OCI-LY3 (cell line): ENCODE results near the gene CTSS.

Experiments
- CTCF ChIP-seq: fragments of 200-600, 300-600 bp; sonication (generic); IDR thresholded peaks from 2 replicates; pipeline ENCODE4 v1.5.1; 2014; ENCODE audit warnings: antibody characterized with exemption, low read length, low read depth
- EZH2phosphoT487 ChIP-seq: fragments of 200-600 bp; shearing (Covaris generic); IDR thresholded peaks from 2 replicates; pipeline ENCODE4 v1.6.1; 2018; ENCODE audit warnings: antibody characterized with exemption, mixed run types, low read depth

GRCh38 chr1:150696995-150697927, 68.3 kb downstream of the CTSS start, which contains the start of gene GOLPH3L:
- TF ChIP-seq CTCF (no peak), EZH2phosphoT487 (no peak)
